ENCODE data around the gene GPC6. TPM values are rescaled to one million over a fixed set of nuclear protein-coding genes. Genes with fewer than 3 reads are reported as not detected.

The GPC6 gene
- total RNA-seq, 1 donor from 2014 or later: 16.1 TPM

DNA sequence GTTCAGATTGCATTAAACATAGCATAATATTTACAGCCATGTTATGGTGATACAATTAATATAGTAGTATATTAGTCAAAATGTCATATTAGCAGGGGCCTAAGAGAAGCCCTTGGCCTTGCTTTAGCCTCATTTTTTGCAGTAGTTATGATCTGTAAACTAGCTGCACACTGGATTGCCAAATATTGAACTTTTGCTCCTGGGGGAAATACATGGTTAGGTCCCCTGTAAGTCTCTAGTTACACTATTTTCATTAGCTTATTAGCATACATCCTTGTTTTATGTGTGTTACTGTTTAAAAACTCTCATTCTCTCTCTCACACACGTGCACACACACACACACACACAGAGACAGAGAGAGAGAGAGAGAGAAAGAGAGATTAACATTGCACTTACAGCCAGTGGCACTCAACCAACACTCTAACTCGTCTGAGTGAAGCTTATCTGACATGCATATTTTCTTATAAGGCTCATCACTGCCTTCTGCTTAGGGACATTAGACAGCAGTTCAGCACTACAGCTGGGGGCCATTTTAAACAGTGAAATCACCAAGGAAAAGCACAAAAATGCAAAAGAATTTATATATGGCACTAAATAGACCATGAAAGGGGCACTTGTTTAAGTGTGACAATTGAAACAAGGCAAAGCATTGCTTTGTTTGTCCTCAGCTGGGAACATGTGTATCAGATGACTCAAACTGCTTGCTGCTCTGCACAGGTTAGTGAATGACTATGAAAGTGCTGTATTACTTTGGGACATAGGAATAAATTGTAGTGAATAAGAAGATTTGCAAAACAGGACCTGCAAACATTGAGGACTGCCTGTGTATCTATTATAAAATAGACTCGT, 278.7 kb downstream of the GPC6 start:
- Mint-ChIP-seq H3K27me3 (ENCODE audit: unreplicated experiment) (no peaks in the 10 kb centered on the region), H3K27ac (ENCODE audit: unreplicated experiment) (no peak overlapping the region), H3K36me3 (ENCODE audit: low read depth, unreplicated experiment) (no peaks in the 10 kb centered on the region), H3K9me3 (ENCODE audit: unreplicated experiment) (no peaks in the 10 kb centered on the region), H3K4me3 (ENCODE audit: unreplicated experiment) (no peak overlapping the region), H3K4me1 (ENCODE audit: unreplicated experiment) (peaks cover 21% of the 10 kb centered on the region)
- TF ChIP-seq, protein P1, sequence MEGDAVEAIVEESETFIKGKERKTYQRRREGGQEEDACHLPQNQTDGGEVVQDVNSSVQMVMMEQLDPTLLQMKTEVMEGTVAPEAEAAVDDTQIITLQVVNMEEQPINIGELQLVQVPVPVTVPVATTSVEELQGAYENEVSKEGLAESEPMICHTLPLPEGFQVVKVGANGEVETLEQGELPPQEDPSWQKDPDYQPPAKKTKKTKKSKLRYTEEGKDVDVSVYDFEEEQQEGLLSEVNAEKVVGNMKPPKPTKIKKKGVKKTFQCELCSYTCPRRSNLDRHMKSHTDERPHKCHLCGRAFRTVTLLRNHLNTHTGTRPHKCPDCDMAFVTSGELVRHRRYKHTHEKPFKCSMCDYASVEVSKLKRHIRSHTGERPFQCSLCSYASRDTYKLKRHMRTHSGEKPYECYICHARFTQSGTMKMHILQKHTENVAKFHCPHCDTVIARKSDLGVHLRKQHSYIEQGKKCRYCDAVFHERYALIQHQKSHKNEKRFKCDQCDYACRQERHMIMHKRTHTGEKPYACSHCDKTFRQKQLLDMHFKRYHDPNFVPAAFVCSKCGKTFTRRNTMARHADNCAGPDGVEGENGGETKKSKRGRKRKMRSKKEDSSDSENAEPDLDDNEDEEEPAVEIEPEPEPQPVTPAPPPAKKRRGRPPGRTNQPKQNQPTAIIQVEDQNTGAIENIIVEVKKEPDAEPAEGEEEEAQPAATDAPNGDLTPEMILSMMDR (IDR thresholded peaks at IDR 0.05; ENCODE audit: unreplicated experiment): no peak
- no peak for DNase-seq (ENCODE audit: low spot score)

DNA sequence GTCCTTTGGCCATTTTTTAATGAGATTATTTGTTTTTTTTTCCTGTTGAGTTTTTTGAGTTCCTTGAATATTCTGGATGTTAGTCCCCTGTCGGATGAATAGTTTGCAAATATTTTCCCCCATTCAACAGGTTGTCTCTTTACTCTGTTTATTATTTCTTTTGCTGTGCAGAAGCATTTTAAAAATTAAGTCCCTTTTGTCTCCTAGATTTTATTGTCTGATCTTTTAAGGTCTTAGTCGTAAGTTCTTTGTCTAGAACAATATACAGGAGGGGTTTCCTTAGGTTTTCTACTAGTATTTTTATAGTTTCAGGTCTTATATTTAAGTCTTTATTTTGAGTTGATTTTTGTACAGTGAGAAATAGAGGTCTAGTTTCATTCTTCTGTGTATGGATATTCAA, 284.4 kb downstream of the GPC6 start:
- Mint-ChIP-seq H3K4me1 (ENCODE audit: unreplicated experiment) (peaks cover 19% of the 10 kb centered on the region), H3K27ac (ENCODE audit: unreplicated experiment) (no peak overlapping the region)

GRCh38 chr13:93515267-93515666, 288.7 kb downstream of the GPC6 start:
- Mint-ChIP-seq H3K27me3 (ENCODE audit: unreplicated experiment) (peaks cover 1% of the 10 kb centered on the region), H3K36me3 (ENCODE audit: low read depth, unreplicated experiment) (no peaks in the 10 kb centered on the region), H3K9me3 (ENCODE audit: unreplicated experiment) (no peaks in the 10 kb centered on the region), H3K4me1 (ENCODE audit: unreplicated experiment) (peaks cover 16% of the 10 kb centered on the region), H3K27ac (ENCODE audit: unreplicated experiment) (no peak overlapping the region), H3K4me3 (ENCODE audit: unreplicated experiment) (no peak overlapping the region)
- DNase-seq (ENCODE audit: low spot score): no peak
- TF ChIP-seq, protein P1 (IDR thresholded peaks at IDR 0.05; ENCODE audit: unreplicated experiment): no peak

More for the DNA sequence above, 284.4 kb downstream of the GPC6 start:
- H3K36me3 Mint-ChIP-seq (ENCODE audit: low read depth, unreplicated experiment): no peaks in the 10 kb centered on the region
- H3K4me3 Mint-ChIP-seq (ENCODE audit: unreplicated experiment): no peak overlapping the region
- TF ChIP-seq, protein P1 (IDR thresholded peaks at IDR 0.05; ENCODE audit: unreplicated experiment): no peak
- no peak for DNase-seq (ENCODE audit: low spot score)
- no peaks in the 10 kb centered on the region for H3K9me3 Mint-ChIP-seq (ENCODE audit: unreplicated experiment)
- peaks cover 1% of the 10 kb centered on the region for H3K27me3 Mint-ChIP-seq (ENCODE audit: unreplicated experiment)

DNA sequence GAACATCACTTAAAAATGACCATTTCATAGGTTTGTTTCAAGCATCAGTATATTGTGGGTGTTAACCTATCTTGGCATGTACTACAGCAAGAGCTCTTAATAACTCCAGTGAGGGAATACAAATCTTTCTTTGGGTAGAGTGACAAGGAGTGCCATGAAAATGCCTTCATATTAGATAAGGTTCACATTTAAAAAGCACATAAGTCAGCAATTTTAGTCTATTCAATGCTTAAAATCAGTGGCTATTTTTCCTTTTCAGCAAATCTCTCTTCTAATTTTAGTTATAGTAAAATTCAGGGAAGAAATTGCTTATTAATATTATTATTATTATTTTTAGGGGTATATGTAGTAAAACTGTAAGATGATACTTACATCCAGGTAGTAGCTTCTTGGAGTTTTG, 291.1 kb downstream of the GPC6 start:
- H3K9me3 Mint-ChIP-seq (ENCODE audit: unreplicated experiment): no peaks in the 10 kb centered on the region
- no peaks in the 10 kb centered on the region for H3K36me3 Mint-ChIP-seq (ENCODE audit: low read depth, unreplicated experiment)
- H3K4me1 Mint-ChIP-seq (ENCODE audit: unreplicated experiment): peaks cover 16% of the 10 kb centered on the region
- no peak overlapping the region for H3K4me3 Mint-ChIP-seq (ENCODE audit: unreplicated experiment)
- TF ChIP-seq, protein P1 (IDR thresholded peaks at IDR 0.05; ENCODE audit: unreplicated experiment): no peak
- H3K27me3 Mint-ChIP-seq (ENCODE audit: unreplicated experiment): no peaks in the 10 kb centered on the region
- H3K27ac Mint-ChIP-seq (ENCODE audit: unreplicated experiment): no peak overlapping the region
- DNase-seq (ENCODE audit: low spot score): no peak

GRCh38 chr13:93521307-93521706, 294.7 kb downstream of the GPC6 start:
- no peaks in the 10 kb centered on the region for H3K9me3 Mint-ChIP-seq (ENCODE audit: unreplicated experiment)

More at GRCh38 chr13:93521307-93521706, 294.7 kb downstream of the GPC6 start:
- no peak for DNase-seq (ENCODE audit: low spot score)
- TF ChIP-seq, protein P1 (IDR thresholded peaks at IDR 0.05; ENCODE audit: unreplicated experiment): no peak
- Mint-ChIP-seq H3K27ac (ENCODE audit: unreplicated experiment) (no peak overlapping the region), H3K36me3 (ENCODE audit: low read depth, unreplicated experiment) (no peaks in the 10 kb centered on the region), H3K27me3 (ENCODE audit: unreplicated experiment) (no peaks in the 10 kb centered on the region), H3K4me1 (ENCODE audit: unreplicated experiment) (peaks cover 13% of the 10 kb centered on the region), H3K4me3 (ENCODE audit: unreplicated experiment) (no peak overlapping the region)

Measured in endothelial cell (in vitro differentiated cells).